GM23338 (cell line): Measurements from ENCODE around the gene PDIA5. TPM values are rescaled to one million over a fixed set of nuclear protein-coding genes. Genes with fewer than 3 reads are reported as not detected.

Experiments used
- ATAC-seq: fragments of 200-7000 bp; cut with Tn5 transposase; 3 replicates; pipeline ENCODE4 v1.9.1; 2020
- DNase-seq: peaks from one replicate; pipeline ENCODE4 v3.0.0-alpha.2; 2015; ENCODE audit warnings: low spot score
- H2AFZ ChIP-seq: fragments of 200-600 bp; sonication (generic); 2 replicates; pipeline ENCODE4 v1.8.0; 2016; ENCODE audit warnings: antibody characterized with exemption, mild to moderate bottlenecking, moderate library complexity
- H3F3A ChIP-seq: fragments of 200-600 bp; sonication (generic); replicated peaks from 2 replicates; pipeline ENCODE4 v1.8.0; 2017; ENCODE audit warnings: antibody characterized with exemption, mixed run types, low read depth
- H3K27ac ChIP-seq: fragments of 200-600 bp; sonication (generic); 2 replicates; pipeline ENCODE4 v1.6.1; 2016; ENCODE audit warnings: low read depth
- H3K27me3 ChIP-seq: fragments of 200-600 bp; sonication (generic); 2 replicates; pipeline ENCODE4 v1.8.0; 2016; ENCODE audit warnings: mild to moderate bottlenecking, mixed run types, moderate library complexity; ENCODE audit not compliant: insufficient read depth
- H3K36me3 ChIP-seq: fragments of 200-600 bp; sonication (generic); 2 replicates; pipeline ENCODE4 v1.8.0; 2016; ENCODE audit warnings: mild to moderate bottlenecking; ENCODE audit not compliant: insufficient read depth
- H3K4me1 ChIP-seq: fragments of 200-600 bp; sonication (generic); 2 replicates; pipeline ENCODE4 v1.8.0; 2016; ENCODE audit warnings: mild to moderate bottlenecking, moderate library complexity; ENCODE audit not compliant: insufficient read depth
- H3K4me2 ChIP-seq: fragments of 200-600 bp; sonication (generic); 2 replicates; pipeline ENCODE4 v1.7.1; 2017; ENCODE audit warnings: mixed run types
- H3K4me3 ChIP-seq: fragments of 200-600 bp; sonication (generic); 2 replicates; pipeline ENCODE4 v1.6.1; 2016; ENCODE audit warnings: mixed run types
- H3K79me2 ChIP-seq: fragments of 200-600 bp; sonication (generic); replicated peaks from 2 replicates; pipeline ENCODE4 v1.8.0; 2017; ENCODE audit warnings: mild to moderate bottlenecking; ENCODE audit not compliant: insufficient read depth
- H3K9me2 ChIP-seq: fragments of 200-600 bp; sonication (generic); 2 replicates; pipeline ENCODE4 v1.8.0; 2017; ENCODE audit not compliant: insufficient read depth
- H4K20me1 ChIP-seq: fragments of 200-600 bp; sonication (generic); replicated peaks from 2 replicates; pipeline ENCODE4 v1.8.0; 2017; ENCODE audit warnings: mild to moderate bottlenecking; ENCODE audit not compliant: insufficient read depth
- H3K27ac Mint-ChIP-seq: 2 replicates; pipeline ENCODE4 v1.8.0; 2020; ENCODE audit warnings: inconsistent platforms, mild to moderate bottlenecking, moderate library complexity, mixed read lengths
- H3K27me3 Mint-ChIP-seq: 3 replicates; pipeline ENCODE4 v1.8.0; 2022; ENCODE audit warnings: low read depth, mild to moderate bottlenecking, moderate library complexity, mixed read lengths, inconsistent platforms; ENCODE audit not compliant: insufficient read depth, poor library complexity
- H3K36me3 Mint-ChIP-seq: 3 replicates; pipeline ENCODE4 v1.8.0; 2021; ENCODE audit warnings: low read depth, mild to moderate bottlenecking, inconsistent platforms, moderate library complexity, mixed read lengths
- H3K4me1 Mint-ChIP-seq: 3 replicates; pipeline ENCODE4 v1.8.0; 2020; ENCODE audit warnings: mild to moderate bottlenecking, inconsistent platforms, mixed read lengths
- H3K4me3 Mint-ChIP-seq: 3 replicates; pipeline ENCODE4 v1.8.0; 2021; ENCODE audit warnings: moderate library complexity, mild to moderate bottlenecking, inconsistent platforms, mixed read lengths
- H3K9me3 Mint-ChIP-seq: 3 replicates; pipeline ENCODE4 v1.8.0; 2020; ENCODE audit warnings: moderate library complexity, mild to moderate bottlenecking, inconsistent platforms, mixed read lengths
- CREB1 ChIP-seq: fragments of 250-450 bp; sonication (Bioruptor Pico); IDR thresholded peaks from 2 replicates; pipeline ENCODE4 v1.5.0; 2020; ENCODE audit warnings: low read depth, mild to moderate bottlenecking, moderate library complexity
- CTCF ChIP-seq, 2 experiments: fragments of 200-600 bp in 1 of 2; sonication (generic) in 1 of 2; conservative IDR thresholded peaks; 2 replicates each; pipeline versions ENCODE4 v1.5.1 to v1.6.1; 2016 to 2017; ENCODE audit warnings: antibody characterized with exemption in 2 of 2, low read depth in 2 of 2, mild to moderate bottlenecking in 2 of 2, moderate library complexity in 1 of 2
- ETS1 ChIP-seq: IDR thresholded peaks from 2 replicates; pipeline ENCODE4 v1.6.1; 2016; ENCODE audit warnings: antibody characterized with exemption
- EZH2 ChIP-seq: fragments of 200-600 bp; sonication (generic); IDR thresholded peaks from one replicate; pipeline ENCODE4 v1.8.0; 2017; ENCODE audit warnings: antibody characterized with exemption, mild to moderate bottlenecking, low read depth; ENCODE audit not compliant: unreplicated experiment
- EZH2phosphoT487 ChIP-seq: fragments of 200-600 bp; sonication (generic); IDR thresholded peaks from one replicate; pipeline ENCODE4 v1.8.1; 2018; ENCODE audit warnings: antibody characterized with exemption; ENCODE audit not compliant: unreplicated experiment
- JUNB ChIP-seq: IDR thresholded peaks from one replicate; pipeline ENCODE4 v1.6.1; 2016; ENCODE audit warnings: antibody characterized with exemption; ENCODE audit not compliant: unreplicated experiment
- NANOG ChIP-seq: IDR thresholded peaks from 2 replicates; pipeline ENCODE4 v1.6.1; 2016; ENCODE audit warnings: antibody characterized with exemption, borderline replicate concordance
- POLR2AphosphoS5 ChIP-seq: IDR thresholded peaks from 2 replicates; pipeline ENCODE4 v1.6.1; 2016; ENCODE audit warnings: antibody characterized with exemption, low read depth
- REST ChIP-seq: IDR thresholded peaks from one replicate; pipeline ENCODE4 v1.6.1; 2018; ENCODE audit warnings: antibody characterized with exemption; ENCODE audit not compliant: unreplicated experiment
- STAT1 ChIP-seq: IDR thresholded peaks from one replicate; pipeline ENCODE4 v1.6.1; 2016; ENCODE audit warnings: antibody characterized with exemption; ENCODE audit not compliant: unreplicated experiment
- ZNF114 ChIP-seq: fragments of 250-450 bp; sonication (Bioruptor Pico); IDR thresholded peaks from 2 replicates; pipeline ENCODE4 v1.5.0; 2020; ENCODE audit warnings: mild to moderate bottlenecking, moderate library complexity
- ZNF331 ChIP-seq: fragments of 250-450 bp; sonication (Bioruptor Pico); IDR thresholded peaks from 2 replicates; pipeline ENCODE4 v1.5.0; 2020; ENCODE audit warnings: low read depth, mild to moderate bottlenecking, moderate library complexity
- ZNF462 ChIP-seq: fragments of 250-450 bp; sonication (Bioruptor Pico); IDR thresholded peaks from 2 replicates; pipeline ENCODE4 v1.5.0; 2020; ENCODE audit warnings: mild to moderate bottlenecking, moderate library complexity
- polyA plus RNA-seq: library from polyadenylated mRNA; unstranded; fragments of >200 nt; fragmentation: Nextera tagmentation; extraction: Ambion mirVana; gene quantifications from 2 replicates; pipeline ENCODE4 v1.2.1, GENCODE V29; 2016
- total RNA-seq: library from RNA; depleted of rRNA; stranded (reverse); fragments of >200 nt; shearing (Covaris generic); gene quantifications from 2 replicates; pipeline ENCODE4 v1.2.3, GENCODE V29; 2014

The PDIA5 gene
- total and polyA plus RNA-seq, 2 experiments from 2014 or later = 22.9 to 28.1 TPM

GRCh38 chr3:123122525-123123315 lies 55.9 kb downstream of the PDIA5 start:
- H3K79me2 ChIP-seq = no peaks in the 10 kb centered on the region
- no peaks in the 10 kb centered on the region for H3F3A ChIP-seq
- DNase-seq = no peak
- no peak overlapping the region for H3K4me3 ChIP-seq
- H3K36me3 Mint-ChIP-seq = peaks cover 23% of the 10 kb centered on the region; the same call in 2 of the 3 replicates
- no peak overlapping the region for H3K4me2 ChIP-seq
- no peaks in the 10 kb centered on the region for H3K9me3 Mint-ChIP-seq
- H3K4me1 Mint-ChIP-seq = peaks cover 22% of the 10 kb centered on the region
- peaks cover 14% of the 10 kb centered on the region for H3K4me1 ChIP-seq
- no peaks in the 10 kb centered on the region; the same call in none of the 2 replicates for H4K20me1 ChIP-seq
- H3K4me3 Mint-ChIP-seq = no peak overlapping the region
- TF ChIP-seq ZNF331 (CRISPR knock-in tag) (no peak), CREB1 (no peak), EZH2 (no peak), JUNB (no peak), NANOG (no peak), ZNF114 (CRISPR knock-in tag) (no peak), ETS1 (no peak), CTCF (conservative IDR thresholded peaks at IDR 0.05; ENCODE audit: low read depth in 2 of 2) (no peak), STAT1 (no peak), ZNF462 (CRISPR knock-in tag) (no peak), POLR2AphosphoS5 (no peak), REST (no peak), EZH2phosphoT487 (no peak)
- peaks cover 10% of the 10 kb centered on the region for H3K36me3 ChIP-seq
- H3K9me2 ChIP-seq = no peaks in the 10 kb centered on the region
- no peak overlapping the region for H2AFZ ChIP-seq
- no peaks in the 10 kb centered on the region for H3K27me3 ChIP-seq
- no peak overlapping the region for H3K27ac ChIP-seq
- H3K27me3 Mint-ChIP-seq = peaks cover 5% of the 10 kb centered on the region
- no peak overlapping the region for H3K27ac Mint-ChIP-seq
- no peak for ATAC-seq
